BLaER1 treated with 17β-estradiol and CSF1 and Interleukin-3, amounts not matched to agents 10 nM and 100 nM (cell line): ENCODE results near the gene CEP164.

ENCODE experiments used
- H3K27ac ChIP-seq, 11 experiments: shearing (Covaris generic); formaldehyde crosslinking; 2 replicates each; pipeline ENCODE4 v1.8.1; 2022
- H3K27me3 ChIP-seq, 11 experiments: shearing (Covaris generic); formaldehyde crosslinking; 2 replicates each; pipeline ENCODE4 v1.8.1; 2022
- H3K36me3 ChIP-seq, 11 experiments: shearing (Covaris generic); formaldehyde crosslinking; 2 replicates each; pipeline ENCODE4 v1.8.1; 2022
- H3K4me1 ChIP-seq, 10 experiments: shearing (Covaris generic); formaldehyde crosslinking; 2 replicates each; pipeline ENCODE4 v1.8.1; 2022
- H3K4me2 ChIP-seq, 11 experiments: shearing (Covaris generic); formaldehyde crosslinking; 2 replicates each; pipeline ENCODE4 v1.8.1; 2022
- H3K4me3 ChIP-seq, 10 experiments: shearing (Covaris generic); formaldehyde crosslinking; 2 replicates each; pipeline ENCODE4 v1.8.1; 2022
- H3K9ac ChIP-seq, 11 experiments: shearing (Covaris generic); formaldehyde crosslinking; 2 replicates each; pipeline ENCODE4 v1.8.1; 2022
- H3K9me3 ChIP-seq, 11 experiments: shearing (Covaris generic); formaldehyde crosslinking; replicated peaks in 1 of 11; 2 replicates each; pipeline ENCODE4 v1.8.1; 2022
- H4K20me1 ChIP-seq, 11 experiments: shearing (Covaris generic); formaldehyde crosslinking; 2 replicates each; pipeline ENCODE4 v1.8.1; 2022
- Cebpa-rat ChIP-seq, 11 experiments: shearing (Covaris generic); IDR thresholded peaks; 2 replicates each; pipeline ENCODE4 v1.8.1; 2022

CEP164 gene

GRCh38 chr11:117366875-117367274 is 39.2 kb downstream of the CEP164 start:
- TF ChIP-seq Cebpa-rat (IDR thresholded peaks at IDR 0.05) = no peak
- Histone ChIP-seq H3K4me2 (no peak overlapping the region), H3K27me3 (no peaks in the 10 kb centered on the region), H3K27ac (no peak overlapping the region), H3K9ac (no peak overlapping the region), H4K20me1 (peaks cover 0 to 17% (median 0%) of the 10 kb centered on the region in 11 experiments; a peak in 2 of 22 replicates), H3K4me3 (no peak overlapping the region), H3K4me1 (peaks cover 0 to 3% (median 0%) of the 10 kb centered on the region in 10 experiments; a peak in 6 of 20 replicates), H3K36me3 (peaks cover 36 to 100% (median 82%) of the 10 kb centered on the region in 11 experiments), H3K9me3 (peaks cover 0 to 7% (median 0%) of the 10 kb centered on the region in 11 experiments; a peak in 1 of 22 replicates)

DNA sequence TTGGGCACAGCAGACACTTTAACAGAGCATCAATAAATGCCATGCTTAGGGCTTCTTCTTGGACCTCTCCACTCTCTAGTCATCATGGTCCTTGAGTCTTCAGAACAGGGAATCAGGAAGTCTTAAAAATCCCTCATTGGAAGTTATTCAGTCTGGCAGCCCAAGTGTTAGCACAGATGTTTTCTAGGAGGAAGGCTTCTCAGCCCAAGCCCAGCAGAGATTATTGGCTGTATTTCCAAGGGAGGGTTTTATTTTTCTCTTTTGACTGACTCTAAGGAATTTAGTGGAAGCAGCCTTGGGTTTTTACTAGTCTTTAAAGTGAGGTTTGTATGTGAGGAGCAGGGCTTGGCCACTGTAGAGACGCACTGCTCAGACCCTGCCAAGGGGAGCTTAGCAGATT is 41.9 kb downstream of the CEP164 start:
- Histone ChIP-seq H3K9ac (no peak overlapping the region), H3K9me3 (no peaks in the 10 kb centered on the region), H3K36me3 (peaks cover 29 to 100% (median 82%) of the 10 kb centered on the region in 11 experiments), H3K27ac (no peak overlapping the region), H4K20me1 (peaks cover 0 to 17% (median 0%) of the 10 kb centered on the region in 11 experiments; a peak in 3 of 22 replicates), H3K27me3 (no peaks in the 10 kb centered on the region), H3K4me1 (0 out of 20 replicates have a peak, but pooled peaks cover 0 to 5% (median 0%) of the 10 kb centered on the region in 10 experiments), H3K4me3 (no peak overlapping the region), H3K4me2 (no peak overlapping the region)
- no peak for TF ChIP-seq Cebpa-rat (IDR thresholded peaks at IDR 0.05)

DNA sequence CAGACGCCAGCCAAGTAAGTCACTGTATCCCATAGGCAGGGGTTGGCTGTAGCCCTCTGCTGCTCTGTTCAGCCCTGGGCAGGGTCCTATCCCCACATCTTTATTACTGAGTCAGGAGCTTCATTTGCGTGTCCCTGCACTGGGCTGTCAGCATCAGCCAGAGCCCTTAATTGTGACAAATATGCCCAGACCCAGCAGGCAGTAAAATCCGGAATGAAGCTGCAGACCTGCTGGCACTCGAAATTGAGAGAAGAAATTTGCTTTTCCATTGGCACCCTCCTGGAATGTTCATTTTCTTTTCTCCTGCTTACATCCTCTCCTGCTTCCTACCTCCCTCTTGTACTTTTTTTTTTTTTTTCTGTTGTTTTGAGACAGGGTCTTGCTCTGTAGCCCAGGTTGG is 43.8 kb downstream of the CEP164 start:
- Histone ChIP-seq H3K4me2 (no peak overlapping the region), H3K36me3 (peaks cover 43 to 100% (median 83%) of the 10 kb centered on the region in 11 experiments), H3K4me1 (0 out of 20 replicates have a peak, but pooled peaks cover 0 to 5% (median 0%) of the 10 kb centered on the region in 10 experiments), H4K20me1 (peaks cover 0 to 16% (median 0%) of the 10 kb centered on the region in 11 experiments; a peak in 3 of 22 replicates), H3K9me3 (no peaks in the 10 kb centered on the region), H3K4me3 (no peak overlapping the region), H3K27me3 (no peaks in the 10 kb centered on the region), H3K9ac (no peak overlapping the region), H3K27ac (no peak overlapping the region)
- TF ChIP-seq Cebpa-rat (IDR thresholded peaks at IDR 0.05) = no peak

GRCh38 chr11:117374316-117375055 is 46.8 kb downstream of the CEP164 start:
- Histone ChIP-seq H3K4me1 (0 out of 20 replicates have a peak, but pooled peaks cover 0 to 5% (median 0%) of the 10 kb centered on the region in 10 experiments), H3K9ac (no peak overlapping the region), H3K4me2 (no peak overlapping the region), H3K27me3 (no peaks in the 10 kb centered on the region), H3K36me3 (peaks cover 43 to 97% (median 77%) of the 10 kb centered on the region in 11 experiments), H3K9me3 (no peaks in the 10 kb centered on the region), H3K4me3 (no peak overlapping the region), H3K27ac (no peak overlapping the region), H4K20me1 (peaks cover 0 to 4% (median 0%) of the 10 kb centered on the region in 11 experiments; a peak in 2 of 22 replicates)
- no peak for TF ChIP-seq Cebpa-rat (IDR thresholded peaks at IDR 0.05)

DNA sequence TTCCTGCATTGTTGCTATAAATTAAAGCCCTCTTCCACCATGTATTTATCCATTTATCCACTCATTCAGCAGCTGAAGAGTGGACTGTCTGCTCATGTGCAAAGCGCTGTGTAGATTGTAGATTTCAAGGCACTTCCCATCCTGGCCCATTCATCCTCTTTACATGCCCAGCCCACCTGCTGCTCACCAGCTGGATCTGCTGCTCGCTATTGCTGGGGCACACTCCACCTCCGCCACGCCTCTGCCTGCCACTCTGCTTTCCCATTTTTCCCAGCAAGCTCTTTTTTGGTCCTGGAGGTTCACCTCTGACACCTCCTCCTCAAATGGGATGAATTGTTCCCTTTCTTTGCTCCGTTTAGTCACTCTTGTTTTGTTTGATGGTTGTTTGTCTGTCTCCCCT is 48.3 kb downstream of the CEP164 start:
- no peak overlapping the region for H3K9ac ChIP-seq
- peaks cover 48 to 97% (median 79%) of the 10 kb centered on the region in 11 experiments for H3K36me3 ChIP-seq
- H3K4me2 ChIP-seq = no peak overlapping the region
- H3K4me1 ChIP-seq = peaks cover 0 to 6% (median 1%) of the 10 kb centered on the region in 10 experiments; a peak in 11 of 20 replicates
- no peak overlapping the region for H3K27ac ChIP-seq
- no peaks in the 10 kb centered on the region for H3K9me3 ChIP-seq
- no peak for TF ChIP-seq Cebpa-rat (IDR thresholded peaks at IDR 0.05)
- peaks cover 0 to 9% (median 0%) of the 10 kb centered on the region in 11 experiments; a peak in 4 of 22 replicates for H4K20me1 ChIP-seq
- no peak overlapping the region for H3K4me3 ChIP-seq
- H3K27me3 ChIP-seq = no peaks in the 10 kb centered on the region

- Histone ChIP-seq H3K9ac (no peak overlapping the region), H3K4me2 (no peak overlapping the region), H3K36me3 (peaks cover 48 to 97% (median 75%) of the 10 kb centered on the region in 11 experiments), H3K27ac (no peak overlapping the region), H3K9me3 (no peaks in the 10 kb centered on the region), H3K4me3 (no peak overlapping the region), H3K4me1 (peaks cover 2 to 12% (median 6%) of the 10 kb centered on the region in 10 experiments; a peak in 17 of 20 replicates), H3K27me3 (no peaks in the 10 kb centered on the region), H4K20me1 (peaks cover 0 to 15% (median 0%) of the 10 kb centered on the region in 11 experiments; a peak in 5 of 22 replicates)
- TF ChIP-seq Cebpa-rat (IDR thresholded peaks at IDR 0.05) = no peak
Observed at GRCh38 chr11:117376517-117376916, 48.9 kb downstream of the CEP164 start.

GRCh38 chr11:117378976-117379865 is 51.6 kb downstream of the CEP164 start:
- Histone ChIP-seq H3K4me1 (peaks cover 9 to 22% (median 15%) of the 10 kb centered on the region in 10 experiments; a peak in 18 of 20 replicates), H3K27me3 (no peaks in the 10 kb centered on the region), H3K9ac (no peak overlapping the region), H3K4me2 (no peak overlapping the region), H3K9me3 (no peaks in the 10 kb centered on the region), H3K36me3 (peaks cover 37 to 92% (median 61%) of the 10 kb centered on the region in 11 experiments), H3K27ac (no peak overlapping the region), H4K20me1 (peaks cover 0 to 17% (median 0%) of the 10 kb centered on the region in 11 experiments; a peak in 5 of 22 replicates), H3K4me3 (no peak overlapping the region)
- TF ChIP-seq Cebpa-rat (IDR thresholded peaks at IDR 0.05) = no peak

DNA sequence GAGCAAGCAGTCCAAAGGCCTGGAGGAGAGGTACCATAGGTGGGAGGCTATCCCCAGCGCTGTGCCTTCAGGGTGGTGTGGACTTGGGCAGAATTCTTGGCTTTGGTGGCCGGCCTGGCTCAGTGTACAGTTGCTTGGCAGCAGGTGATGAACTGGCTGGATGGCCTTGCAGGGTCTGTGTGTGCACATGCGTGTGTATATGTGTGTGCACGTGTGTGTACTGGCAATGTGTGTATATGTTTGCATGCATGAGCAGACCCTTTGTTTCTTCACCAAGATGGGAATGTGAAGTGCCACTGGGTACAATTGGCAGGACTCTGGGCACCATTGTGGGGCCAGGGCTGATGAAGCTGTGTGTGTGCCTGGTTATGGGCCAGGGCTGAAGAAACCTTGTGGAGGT is 53.0 kb downstream of the CEP164 start:
- Histone ChIP-seq H4K20me1 (peaks cover 0 to 17% (median 0%) of the 10 kb centered on the region in 11 experiments; a peak in 4 of 22 replicates), H3K9ac (no peak overlapping the region), H3K4me3 (no peak overlapping the region), H3K9me3 (no peaks in the 10 kb centered on the region), H3K27me3 (no peaks in the 10 kb centered on the region), H3K4me1 (peaks cover 9 to 22% (median 15%) of the 10 kb centered on the region in 10 experiments; a peak in 18 of 20 replicates), H3K4me2 (no peak overlapping the region), H3K27ac (no peak overlapping the region), H3K36me3 (peaks cover 28 to 92% (median 50%) of the 10 kb centered on the region in 11 experiments; a peak in 21 of 22 replicates)
- no peak for TF ChIP-seq Cebpa-rat (IDR thresholded peaks at IDR 0.05)
